Activated CD8-positive, alpha-beta T cell treated with anti-CD3 and anti-CD28 coated beads for 36 hours (primary cell): ENCODE measurements around the gene IQCK. TPM values are rescaled to one million over a fixed set of nuclear protein-coding genes. Genes with fewer than 3 reads are reported as not detected.

ENCODE experiments used
- ATAC-seq: fragments of 200-7000 bp; cut with Tn5 transposase; one replicate; pipeline ENCODE4 v1.10.0; 2021; ENCODE audit warnings: mild to moderate bottlenecking, moderate library complexity
- CTCF ChIA-PET: fragments of 350-600 bp; sonication (Branson Sonifier 250); formaldehyde crosslinking; loops from one replicate; lab custom pipeline; 2021; ENCODE audit warnings: antibody characterized with exemption; lab: Charles Lee
- POLR2A ChIA-PET: fragments of 350-600 bp; sonication (Branson Sonifier 250); formaldehyde crosslinking; loops from one replicate; lab custom pipeline; 2021; ENCODE audit warnings: antibody characterized with exemption; lab: Charles Lee
- DNase-seq: peaks from one replicate; pipeline ENCODE4 v3.0.0-alpha.2; 2020
- H3K27ac Mint-ChIP-seq: one replicate; pipeline ENCODE4 v1.8.0; 2021; ENCODE audit warnings: mild to moderate bottlenecking, mixed read lengths
- H3K27me3 Mint-ChIP-seq: one replicate; pipeline ENCODE4 v1.8.0; 2021; ENCODE audit warnings: mixed read lengths
- H3K36me3 Mint-ChIP-seq: one replicate; pipeline ENCODE4 v1.8.0; 2021; ENCODE audit warnings: low read depth, mixed read lengths
- H3K4me1 Mint-ChIP-seq: one replicate; pipeline ENCODE4 v1.8.0; 2021; ENCODE audit warnings: low read depth, mixed read lengths
- H3K4me3 Mint-ChIP-seq: one replicate; pipeline ENCODE4 v1.8.0; 2021; ENCODE audit warnings: mild to moderate bottlenecking, moderate library complexity, mixed read lengths
- H3K9me3 Mint-ChIP-seq: one replicate; pipeline ENCODE4 v1.8.0; 2021; ENCODE audit warnings: mixed read lengths
- CTCF ChIP-seq: fragments of 200-600 bp; IDR thresholded peaks from one replicate; pipeline ENCODE4 v1.8.0; 2022; ENCODE audit warnings: antibody characterized with exemption, mild to moderate bottlenecking
- intact Hi-C: fragments of 100-400 bp; cut with micrococcal nuclease; formaldehyde crosslinking; loops from one replicate; pipeline ENCODE4 v1.10.0; 2022
- total RNA-seq, 2 experiments: library from RNA; stranded (reverse); gene quantifications; one replicate each; pipeline ENCODE4 v1.2.3, GENCODE V29; 2021

The IQCK gene
- total RNA-seq, 2 experiments from 2014 or later = 1.7 to 3.5 TPM

- intact Hi-C loops = no loop called here
- ChIA-PET CTCF (no interaction called here), POLR2A (interaction anchor here (1.7 kb wide), 1 partner anchor 11 kb away, joined by 6 read pairs; no protein-coding TSS in a partner anchor)
- TF ChIP-seq CTCF = no peak
- Mint-ChIP-seq H3K36me3 (no peaks in the 10 kb centered on the region), H3K9me3 (no peaks in the 10 kb centered on the region), H3K27me3 (no peaks in the 10 kb centered on the region), H3K4me3 (no peak overlapping the region), H3K27ac (no peak overlapping the region), H3K4me1 (no peaks in the 10 kb centered on the region)
- DNase-seq = no peak
- ATAC-seq = no peak
Measured at GRCh38 chr16:19835968-19836421, 117.9 kb downstream of the IQCK start.

DNA sequence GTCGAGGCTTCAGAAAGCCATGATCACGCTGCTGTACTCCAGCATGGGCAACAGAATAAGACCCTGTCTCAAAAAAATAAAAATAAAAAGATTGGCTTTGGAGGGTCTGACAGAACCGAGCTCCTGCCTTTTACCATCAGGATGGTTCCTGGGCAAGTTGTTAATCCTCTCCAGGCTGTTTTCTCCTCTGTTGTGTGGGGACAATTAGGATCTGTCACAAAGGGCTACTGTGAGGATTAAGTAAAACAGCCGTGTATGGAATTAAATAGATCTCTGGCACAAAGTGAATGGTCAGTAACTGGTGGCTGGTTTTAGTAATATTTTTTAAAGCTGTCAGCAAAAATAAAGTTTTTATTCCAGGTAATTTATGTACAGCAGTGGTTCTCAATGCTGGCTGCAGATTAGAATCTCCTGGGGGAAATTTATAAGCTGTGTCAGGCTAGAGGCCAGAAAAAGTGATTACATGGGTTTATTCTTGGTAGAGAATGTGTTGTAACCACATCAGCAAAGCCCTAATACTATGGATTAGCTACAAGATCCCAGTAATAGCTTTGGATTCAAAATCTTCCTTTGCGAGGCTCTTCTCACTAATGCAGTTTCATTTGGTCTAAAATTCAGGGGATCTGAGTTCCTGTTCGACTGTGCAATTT, 119.4 kb downstream of the IQCK start:
- DNase-seq (no peak), ATAC-seq (no peak)
- no peaks in the 10 kb centered on the region for H3K4me1 Mint-ChIP-seq
- H3K4me3 Mint-ChIP-seq = no peak overlapping the region
- POLR2A ChIA-PET = interaction anchor here (1.7 kb wide), 1 partner anchor 13 kb away, joined by 6 read pairs; no protein-coding TSS in a partner anchor
- H3K9me3 Mint-ChIP-seq = no peaks in the 10 kb centered on the region
- intact Hi-C loops = no loop called here
- no peaks in the 10 kb centered on the region for H3K36me3 Mint-ChIP-seq
- no peaks in the 10 kb centered on the region for H3K27me3 Mint-ChIP-seq
- CTCF ChIA-PET = no interaction called here
- no peak for TF ChIP-seq CTCF
- no peak overlapping the region for H3K27ac Mint-ChIP-seq

- DNase-seq = no peak
- intact Hi-C loops = no loop called here
- CTCF ChIA-PET = no interaction called here
- TF ChIP-seq CTCF = no peak
- H3K27ac Mint-ChIP-seq = no peak overlapping the region
- no peak for ATAC-seq
- H3K27me3 Mint-ChIP-seq = no peaks in the 10 kb centered on the region
- no peaks in the 10 kb centered on the region for H3K4me1 Mint-ChIP-seq
- POLR2A ChIA-PET = no interaction called here
- H3K9me3 Mint-ChIP-seq = no peaks in the 10 kb centered on the region
- H3K4me3 Mint-ChIP-seq = no peak overlapping the region
- H3K36me3 Mint-ChIP-seq = no peaks in the 10 kb centered on the region
Measured at GRCh38 chr16:19837984-19838707, 120.1 kb downstream of the IQCK start.

- no peak overlapping the region for H3K27ac Mint-ChIP-seq
- no peak for ATAC-seq
- TF ChIP-seq CTCF = no peak
- H3K36me3 Mint-ChIP-seq = no peaks in the 10 kb centered on the region
- H3K4me1 Mint-ChIP-seq = no peaks in the 10 kb centered on the region
- no peaks in the 10 kb centered on the region for H3K9me3 Mint-ChIP-seq
- ChIA-PET POLR2A (no interaction called here), CTCF (no interaction called here)
- no peak overlapping the region for H3K4me3 Mint-ChIP-seq
- H3K27me3 Mint-ChIP-seq = no peaks in the 10 kb centered on the region
- intact Hi-C loops = no loop called here
- no peak for DNase-seq
Measured at GRCh38 chr16:19840524-19841110, 122.5 kb downstream of the IQCK start.

DNA sequence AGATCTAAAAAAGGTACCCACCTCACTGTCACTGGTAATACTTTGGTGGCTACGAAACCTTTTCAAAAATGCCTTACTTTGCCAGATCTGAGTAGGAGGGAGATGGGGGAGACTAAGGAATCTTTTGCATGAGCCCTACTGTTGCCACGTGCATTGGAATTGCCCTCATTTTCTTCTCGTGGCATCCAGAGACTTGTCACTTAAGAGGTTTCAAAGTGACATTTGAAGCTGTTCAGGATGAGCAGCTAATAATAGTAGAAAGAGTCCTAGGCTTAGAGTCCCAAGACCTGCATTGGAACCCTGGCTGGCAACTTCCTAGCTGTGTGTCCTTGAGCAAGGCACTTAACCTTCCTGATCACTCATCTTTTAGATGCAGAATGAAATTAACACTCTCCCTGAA, 123.1 kb downstream of the IQCK start:
- POLR2A ChIA-PET = no interaction called here
- DNase-seq (no peak), ATAC-seq (no peak)
- Mint-ChIP-seq H3K4me1 (no peaks in the 10 kb centered on the region), H3K27me3 (no peaks in the 10 kb centered on the region), H3K27ac (no peak overlapping the region), H3K9me3 (no peaks in the 10 kb centered on the region), H3K4me3 (no peak overlapping the region), H3K36me3 (no peaks in the 10 kb centered on the region)
- intact Hi-C loops = no loop called here
- CTCF ChIA-PET = no interaction called here
- no peak for TF ChIP-seq CTCF
